GM12878 (cell line): Measurements from ENCODE around the gene XPO6. TPM values are rescaled to one million over a fixed set of nuclear protein-coding genes. Genes with fewer than 3 reads are reported as not detected.

ENCODE experiments used
- ATF2 ChIP-seq: IDR thresholded peaks from 2 replicates; pipeline ENCODE4 v1.6.1; 2012; ENCODE audit warnings: low read length, inconsistent platforms
- ATF3 ChIP-seq: IDR thresholded peaks from 2 replicates; pipeline ENCODE4 v1.6.1; 2011; ENCODE audit warnings: low read depth, mild to moderate bottlenecking, low read length, moderate library complexity, borderline replicate concordance; ENCODE audit errors: extremely low read depth
- ATF7 ChIP-seq: fragments of 450-650 bp; IDR thresholded peaks from 2 replicates; pipeline ENCODE4 v1.6.1; 2016; ENCODE audit warnings: low read depth, mild to moderate bottlenecking
- BRCA1 ChIP-seq: IDR thresholded peaks from 2 replicates; pipeline ENCODE4 v1.6.1; 2011; ENCODE audit warnings: low read depth, low read length, improper control_type of control experiment
- CBX3 ChIP-seq: fragments of 200-600 bp; sonication (generic); IDR thresholded peaks from 2 replicates; pipeline ENCODE4 v1.6.1; 2016; ENCODE audit warnings: low read depth, borderline replicate concordance
- CREM ChIP-seq: IDR thresholded peaks from 2 replicates; pipeline ENCODE4 v1.6.1; 2014; ENCODE audit warnings: antibody characterized with exemption, low read depth
- EED ChIP-seq: sonication (generic); IDR thresholded peaks from 2 replicates; pipeline ENCODE4 v1.6.1; 2016; ENCODE audit warnings: antibody characterized with exemption, low read depth
- ETV6 ChIP-seq, 2 experiments: fragments of 450-650 bp in 1 of 2; IDR thresholded peaks in 1 of 2; conservative IDR thresholded peaks in 1 of 2; 2 replicates each; pipeline ENCODE4 v1.6.1; 2014; ENCODE audit warnings: antibody characterized with exemption in 1 of 2, borderline replicate concordance in 1 of 2, low read depth in 1 of 2, mild to moderate bottlenecking in 1 of 2, moderate library complexity in 1 of 2
- JUNB ChIP-seq: IDR thresholded peaks from 2 replicates; pipeline ENCODE4 v1.6.1; 2016; ENCODE audit warnings: antibody characterized with exemption, mild to moderate bottlenecking
- MTA2 ChIP-seq: fragments of 450-650 bp; IDR thresholded peaks from 2 replicates; pipeline ENCODE4 v1.6.1; 2016; ENCODE audit warnings: low read depth, mild to moderate bottlenecking, moderate library complexity
- MYB ChIP-seq: fragments of 150-350 bp; IDR thresholded peaks from 2 replicates; pipeline ENCODE4 v1.6.1; 2014; ENCODE audit warnings: mild to moderate bottlenecking, low read depth, low read length, borderline replicate concordance
- NBN ChIP-seq: fragments of 450-650 bp; IDR thresholded peaks from 2 replicates; pipeline ENCODE4 v1.6.1; 2016
- NFIC ChIP-seq: IDR thresholded peaks from 2 replicates; pipeline ENCODE4 v1.6.1; 2012; ENCODE audit warnings: low read depth, mild to moderate bottlenecking, inconsistent platforms, low read length, moderate library complexity
- NFYB ChIP-seq: IDR thresholded peaks from 2 replicates; pipeline ENCODE4 v1.6.1; 2011; ENCODE audit warnings: low read depth, mild to moderate bottlenecking, low read length, improper control_type of control experiment, moderate library complexity; ENCODE audit not compliant: insufficient read depth
- NR2C1 ChIP-seq: fragments of 450-650 bp; IDR thresholded peaks from 2 replicates; pipeline ENCODE4 v1.6.1; 2017; ENCODE audit warnings: antibody characterized with exemption, mild to moderate bottlenecking, moderate library complexity
- NRF1 ChIP-seq: conservative IDR thresholded peaks from 2 replicates; pipeline ENCODE4 v1.6.1; 2011; ENCODE audit warnings: mild to moderate bottlenecking, low read depth, low read length, improper control_type of control experiment
- PML ChIP-seq: IDR thresholded peaks from 2 replicates; pipeline ENCODE4 v1.6.1; 2012; ENCODE audit warnings: low read length, inconsistent platforms
- POLR2AphosphoS5 ChIP-seq: IDR thresholded peaks from 2 replicates; pipeline ENCODE4 v1.6.1; 2011; ENCODE audit warnings: mild to moderate bottlenecking, low read length, inconsistent platforms
- POU2F2 ChIP-seq: IDR thresholded peaks from 3 replicates; pipeline ENCODE4 v1.6.1; 2011; ENCODE audit warnings: low read depth, mild to moderate bottlenecking, low read length, borderline replicate concordance
- SMC3 ChIP-seq: IDR thresholded peaks from 2 replicates; pipeline ENCODE4 v1.6.1; 2011; ENCODE audit warnings: low read length, improper control_type of control experiment, borderline replicate concordance
- SPI1 ChIP-seq: IDR thresholded peaks from 2 replicates; pipeline ENCODE4 v1.6.1; 2011; ENCODE audit warnings: low read depth, mild to moderate bottlenecking, low read length, moderate library complexity, borderline replicate concordance; ENCODE audit not compliant: insufficient read depth
- SREBF1 ChIP-seq: IDR thresholded peaks from 2 replicates; pipeline ENCODE4 v1.6.1; 2012; ENCODE audit warnings: mild to moderate bottlenecking, low read length
- TCF3 ChIP-seq: IDR thresholded peaks from 2 replicates; pipeline ENCODE4 v1.6.1; 2012; ENCODE audit warnings: low read depth, mild to moderate bottlenecking, low read length, borderline replicate concordance; ENCODE audit not compliant: insufficient read depth
- polyA plus RNA-seq, 11 experiments: library from polyadenylated mRNA; depleted of rRNA in 4 of 11; unstranded in 6 of 11; stranded (reverse) in 5 of 11; fragments of >200 nt; fragmentation: Nextera tagmentation in 4 of 11; fragmentation: Illumina TruSeq in 1 of 11; extraction: Ambion mirVana in 4 of 11; extraction: Trizol in 1 of 11; gene quantifications; 1 replicate in 1 of 11; 2 replicates in 10 of 11; pipeline versions ENCODE4 v1.2.1 to v1.2.3, GENCODE V29; 2011 to 2016; ENCODE audit warnings: inconsistent platforms in 2 of 11, missing spikeins in 2 of 11, low read depth in 1 of 11
- total RNA-seq, 4 experiments: library from RNA; depleted of rRNA in 3 of 4; stranded (reverse); fragments of >200 nt in 3 of 4; fragmentation: Illumina TruSeq in 1 of 4; extraction: Trizol in 1 of 4; gene quantifications; 2 replicates each; pipeline versions ENCODE4 v1.2.1 to v1.2.3, GENCODE V29; 2013 to 2021
- TF ChIP-seq, protein P1 (sequence below): fragments of 450-650 bp; IDR thresholded peaks from 2 replicates; pipeline ENCODE4 v1.6.1; 2018; ENCODE audit warnings: borderline replicate concordance, mild to moderate bottlenecking; ENCODE audit not compliant: partially characterized antibody
- TF ChIP-seq, protein P2 (sequence below): IDR thresholded peaks from 2 replicates; pipeline ENCODE4 v1.6.1; 2011; ENCODE audit warnings: borderline replicate concordance, low read depth, mild to moderate bottlenecking, moderate library complexity, mixed read lengths, low read length; ENCODE audit not compliant: insufficient read depth; ENCODE audit errors: extremely low read length

Gene XPO6
- total and polyA plus RNA-seq, 10 of the 15 experiments (the other 5 are each of a cell fraction or from before 2014, with no cell fraction given) = 9.9 to 246 (median 110) TPM

GRCh38 chr16:28202147-28202746 lies 9.5 kb downstream of the XPO6 start (continued):
- TF ChIP-seq NFYB (no peak), MYB (no peak), ATF3 (no peak), NBN (no peak), NFIC (no peak), BRCA1 (no peak), SREBF1 (no peak), ATF2 (peak; percentile 80), CREM (peak; percentile 29; the same call in 1 of the 2 replicates), POLR2AphosphoS5 (no peak), MTA2 (no peak), SPI1 (no peak), NRF1 (no peak), JUNB (peak; percentile 90), PML (no peak), POU2F2 (no peak), CBX3 (no peak), EED (peak; percentile 26; the same call in 1 of the 2 replicates), NR2C1 (no peak), SMC3 (no peak), TCF3 (no peak), ETV6 (conservative IDR thresholded peaks at IDR 0.05 in 1 of 2, IDR thresholded peaks at IDR 0.05 in 1 of 2; ENCODE audit: borderline replicate concordance in 1 of 2, low read depth in 1 of 2) (no peak), ATF7 (peak; percentile 93)
- TF ChIP-seq, protein P1, sequence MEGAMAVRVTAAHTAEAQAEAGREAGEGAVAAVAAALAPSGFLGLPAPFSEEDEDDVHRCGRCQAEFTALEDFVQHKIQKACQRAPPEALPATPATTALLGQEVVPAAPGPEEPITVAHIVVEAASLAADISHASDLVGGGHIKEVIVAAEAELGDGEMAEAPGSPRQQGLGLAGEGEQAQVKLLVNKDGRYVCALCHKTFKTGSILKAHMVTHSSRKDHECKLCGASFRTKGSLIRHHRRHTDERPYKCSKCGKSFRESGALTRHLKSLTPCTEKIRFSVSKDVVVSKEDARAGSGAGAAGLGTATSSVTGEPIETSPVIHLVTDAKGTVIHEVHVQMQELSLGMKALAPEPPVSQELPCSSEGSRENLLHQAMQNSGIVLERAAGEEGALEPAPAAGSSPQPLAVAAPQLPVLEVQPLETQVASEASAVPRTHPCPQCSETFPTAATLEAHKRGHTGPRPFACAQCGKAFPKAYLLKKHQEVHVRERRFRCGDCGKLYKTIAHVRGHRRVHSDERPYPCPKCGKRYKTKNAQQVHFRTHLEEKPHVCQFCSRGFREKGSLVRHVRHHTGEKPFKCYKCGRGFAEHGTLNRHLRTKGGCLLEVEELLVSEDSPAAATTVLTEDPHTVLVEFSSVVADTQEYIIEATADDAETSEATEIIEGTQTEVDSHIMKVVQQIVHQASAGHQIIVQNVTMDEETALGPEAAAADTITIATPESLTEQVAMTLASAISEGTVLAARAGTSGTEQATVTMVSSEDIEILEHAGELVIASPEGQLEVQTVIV = no peak
- TF ChIP-seq, protein P2, sequence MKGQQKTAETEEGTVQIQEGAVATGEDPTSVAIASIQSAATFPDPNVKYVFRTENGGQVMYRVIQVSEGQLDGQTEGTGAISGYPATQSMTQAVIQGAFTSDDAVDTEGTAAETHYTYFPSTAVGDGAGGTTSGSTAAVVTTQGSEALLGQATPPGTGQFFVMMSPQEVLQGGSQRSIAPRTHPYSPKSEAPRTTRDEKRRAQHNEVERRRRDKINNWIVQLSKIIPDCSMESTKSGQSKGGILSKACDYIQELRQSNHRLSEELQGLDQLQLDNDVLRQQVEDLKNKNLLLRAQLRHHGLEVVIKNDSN = no peak
